GM15510 (cell line): Measurements from ENCODE around the gene AGAP1.

ENCODE experiments used
- POLR2A ChIP-seq: IDR thresholded peaks from 3 replicates; pipeline ENCODE4 v1.6.1; 2011; ENCODE audit warnings: borderline replicate concordance; ENCODE audit not compliant: insufficient read length; ENCODE audit errors: extremely low read depth

Gene AGAP1

GRCh38 chr2:236051806-236052205 lies 558.0 kb downstream of the AGAP1 start:
- TF ChIP-seq POLR2A, result no peak

- no peak for TF ChIP-seq POLR2A
These were observed 558.4 kb downstream of the AGAP1 start for GRCh38 chr2:236052206-236052605.

- no peak for TF ChIP-seq POLR2A
These were observed 559.3 kb downstream of the AGAP1 start for GRCh38 chr2:236052926-236053821.

- no peak for TF ChIP-seq POLR2A
These were observed 560.3 kb downstream of the AGAP1 start for GRCh38 chr2:236054125-236054524.

GRCh38 chr2:236054621-236055305 lies 560.9 kb downstream of the AGAP1 start:
- no peak for TF ChIP-seq POLR2A

DNA sequence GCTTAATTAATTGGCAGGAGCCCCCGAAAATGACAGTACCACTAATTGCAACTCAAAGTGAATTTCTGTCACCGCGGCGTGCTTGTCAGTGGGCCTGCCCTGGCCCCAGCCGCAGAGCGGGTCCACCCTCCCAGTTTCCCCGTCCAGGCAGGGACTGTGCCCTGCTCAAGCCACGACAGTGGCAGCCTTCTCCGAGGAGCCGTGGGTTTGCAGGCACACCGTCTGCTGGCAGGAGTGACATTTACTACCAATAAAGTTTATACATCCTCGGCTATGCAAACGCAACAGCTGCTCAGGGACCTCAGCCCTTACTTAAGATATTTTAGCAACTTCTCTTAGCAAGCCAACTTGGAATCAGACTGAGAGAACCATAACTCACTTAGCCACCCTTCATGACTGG lies 561.6 kb downstream of the AGAP1 start:
- no peak for TF ChIP-seq POLR2A

GRCh38 chr2:236056141-236056540 lies 562.3 kb downstream of the AGAP1 start:
- TF ChIP-seq POLR2A, result no peak

DNA sequence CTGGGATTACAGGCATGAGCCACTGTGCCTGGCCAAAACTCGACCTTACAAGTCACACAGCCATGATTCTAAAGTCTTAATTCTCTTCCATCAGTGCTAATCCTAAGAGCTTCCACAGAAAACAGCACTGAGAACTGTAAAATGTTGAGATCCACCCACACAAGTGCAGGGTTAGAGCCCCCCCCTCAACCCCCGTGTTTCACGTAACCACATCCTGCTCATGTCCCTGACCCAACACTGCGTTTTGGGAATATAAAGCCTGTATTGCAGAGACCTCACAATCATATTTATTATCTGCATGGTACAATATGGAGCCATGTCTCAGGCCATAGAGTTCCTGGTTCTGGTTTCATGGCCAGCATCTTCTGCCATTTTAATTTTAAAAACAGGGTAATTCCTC lies 563.5 kb downstream of the AGAP1 start:
- TF ChIP-seq POLR2A, result no peak

DNA sequence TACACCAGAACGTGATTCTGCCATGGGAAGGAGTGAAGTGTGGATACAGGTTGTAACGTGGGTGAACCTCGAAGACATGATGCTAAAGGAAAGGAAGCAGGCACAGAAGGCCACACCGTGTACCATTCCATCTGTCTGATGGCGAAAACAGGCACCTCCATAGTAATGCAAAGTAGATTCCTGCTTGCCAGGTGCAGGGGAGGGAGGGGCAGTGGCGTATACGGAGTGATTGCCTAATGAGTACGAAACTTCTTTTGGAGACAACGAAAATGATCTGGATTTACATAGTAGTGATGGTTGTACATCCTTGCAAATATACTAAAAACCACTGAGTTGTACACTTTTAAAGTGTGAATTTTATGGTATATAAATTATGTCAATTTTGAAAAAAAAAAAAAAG lies 567.7 kb downstream of the AGAP1 start:
- no peak for TF ChIP-seq POLR2A

DNA sequence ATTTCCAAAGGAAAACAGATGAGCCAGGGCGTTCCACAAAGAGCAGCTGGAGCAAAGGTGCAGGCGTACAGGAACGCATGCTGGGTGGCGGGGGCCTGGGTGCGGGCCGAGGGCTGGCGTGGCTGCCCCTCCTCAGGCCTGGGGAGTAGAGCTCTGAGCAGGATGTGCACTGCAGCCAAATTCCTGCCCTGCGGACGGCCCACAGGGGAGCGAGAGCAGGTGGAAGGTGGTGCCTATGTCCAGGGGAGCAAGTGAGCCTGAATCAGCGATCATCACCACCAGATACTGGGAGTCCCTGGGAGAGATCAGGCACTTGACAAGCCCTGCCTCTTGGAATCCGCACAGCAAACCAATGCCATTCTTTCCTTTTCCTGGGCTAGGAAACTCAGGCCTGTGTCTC lies 568.1 kb downstream of the AGAP1 start:
- no peak for TF ChIP-seq POLR2A

DNA sequence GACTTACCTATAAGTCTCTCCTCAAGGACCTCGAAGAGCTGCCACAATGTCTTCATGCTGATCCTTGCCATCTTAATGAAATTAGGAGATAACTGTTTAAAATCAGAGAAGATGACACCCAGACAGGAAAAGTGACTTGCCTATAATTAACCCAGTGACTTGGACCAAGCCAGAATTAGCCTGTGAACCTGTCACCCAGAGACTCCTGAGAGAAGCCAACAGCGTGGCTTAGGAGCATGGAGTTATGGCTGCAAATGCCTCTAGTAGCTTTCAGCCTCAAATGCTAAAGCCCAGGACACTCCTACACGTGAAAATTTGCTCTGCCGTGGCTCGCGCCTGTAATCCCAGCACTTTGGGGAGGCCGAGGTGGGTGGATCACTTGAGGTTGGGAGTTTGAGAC lies 570.2 kb downstream of the AGAP1 start:
- no peak for TF ChIP-seq POLR2A

- no peak for TF ChIP-seq POLR2A
These were observed 571.7 kb downstream of the AGAP1 start for GRCh38 chr2:236065314-236066160.

DNA sequence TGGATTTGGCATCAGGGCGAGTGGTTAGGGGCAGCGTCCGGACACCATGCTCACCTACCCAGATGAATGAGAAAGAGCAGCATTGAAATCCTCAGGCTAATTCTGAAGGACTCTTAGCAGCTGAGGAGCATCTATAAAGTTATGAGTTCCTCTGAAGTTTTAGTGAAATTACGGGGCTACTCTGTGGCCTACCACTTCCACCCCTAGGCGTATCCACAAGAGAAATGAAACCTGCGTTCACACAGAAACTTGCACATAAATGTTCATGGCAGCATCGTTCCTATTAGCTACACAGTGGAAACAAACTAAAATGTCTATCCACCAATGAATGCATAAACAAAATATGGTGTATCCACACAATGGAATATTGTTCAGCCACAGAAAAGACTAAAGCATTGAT lies 576.4 kb downstream of the AGAP1 start:
- no peak for TF ChIP-seq POLR2A

- TF ChIP-seq POLR2A, result no peak
These were observed 579.4 kb downstream of the AGAP1 start for GRCh38 chr2:236073246-236073645.
